Neural cell (in vitro differentiated cells): ENCODE data around the gene ITGA11. TPM values are rescaled to one million over a fixed set of nuclear protein-coding genes. Genes with fewer than 3 reads are reported as not detected.

Experiments used
- H2AFZ ChIP-seq: fragments of 200-600, 300-800 bp; sonication (generic), shearing (Covaris generic); 2 replicates; pipeline ENCODE4 v1.6.0; 2014; ENCODE audit warnings: low read depth, mild to moderate bottlenecking, antibody characterized with exemption, low read length, moderate library complexity
- H3F3A ChIP-seq: fragments of 200-600 bp; shearing (Covaris generic); 2 replicates; pipeline ENCODE4 v1.6.1; 2016; ENCODE audit warnings: mild to moderate bottlenecking, moderate library complexity, mixed read lengths, antibody characterized with exemption, low read length; ENCODE audit not compliant: insufficient read depth, poor library complexity, severe bottlenecking
- H3K27ac ChIP-seq: fragments of 200-600, 300-800 bp; sonication (generic), shearing (Covaris generic); 2 replicates; pipeline ENCODE4 v1.5.1; 2014; ENCODE audit warnings: mild to moderate bottlenecking, low read length, moderate library complexity
- H3K27me3 ChIP-seq: fragments of 300-800, 200-600 bp; sonication (generic), shearing (Covaris generic); 2 replicates; pipeline ENCODE4 v1.6.0; 2014; ENCODE audit warnings: mild to moderate bottlenecking, low read depth, low read length, moderate library complexity; ENCODE audit not compliant: insufficient read depth
- H3K36me3 ChIP-seq: fragments of 300-800, 200-600 bp; sonication (generic), shearing (Covaris generic); 2 replicates; pipeline ENCODE4 v1.5.1; 2014; ENCODE audit warnings: mild to moderate bottlenecking, antibody characterized with exemption, low read length, moderate library complexity; ENCODE audit not compliant: insufficient read depth
- H3K4me2 ChIP-seq: fragments of 300-800, 200-600 bp; sonication (generic), shearing (Covaris generic); 2 replicates; pipeline ENCODE4 v1.6.0; 2014; ENCODE audit warnings: mild to moderate bottlenecking, low read length
- H3K4me3 ChIP-seq: fragments of 300-800, 200-600 bp; sonication (generic), shearing (Covaris generic); 2 replicates; pipeline ENCODE4 v1.5.1; 2014; ENCODE audit warnings: mild to moderate bottlenecking, low read length, moderate library complexity
- H3K79me2 ChIP-seq: fragments of 200-600 bp; shearing (Covaris generic); replicated peaks from 2 replicates; pipeline ENCODE4 v1.6.0; 2014; ENCODE audit warnings: mild to moderate bottlenecking, low read length, moderate library complexity; ENCODE audit not compliant: insufficient read depth
- H3K9ac ChIP-seq: fragments of 300-800, 200-600 bp; sonication (generic), shearing (Covaris generic); 2 replicates; pipeline ENCODE4 v1.6.1; 2016; ENCODE audit warnings: mild to moderate bottlenecking, low read length, mixed read lengths
- H3K9me2 ChIP-seq: fragments of 200-600 bp; shearing (Covaris generic); 2 replicates; pipeline ENCODE4 v1.6.1; 2016; ENCODE audit warnings: mild to moderate bottlenecking, low read length, mixed read lengths; ENCODE audit not compliant: insufficient read depth
- H3K9me3 ChIP-seq: fragments of 200-600, 300-800 bp; sonication (generic), shearing (Covaris generic); 2 replicates; pipeline ENCODE4 v1.6.1; 2016; ENCODE audit warnings: mild to moderate bottlenecking, mixed run types, low read length, moderate library complexity, mixed read lengths
- H4K20me1 ChIP-seq: fragments of 200-600 bp; shearing (Covaris generic); 2 replicates; pipeline ENCODE4 v1.6.1; 2016; ENCODE audit warnings: mild to moderate bottlenecking, mixed run types; ENCODE audit not compliant: insufficient read depth
- EP300 ChIP-seq: fragments of 450-650 bp; conservative IDR thresholded peaks from 2 replicates; pipeline ENCODE4 v1.6.1; 2014; ENCODE audit warnings: antibody characterized with exemption, mild to moderate bottlenecking, moderate library complexity; ENCODE audit not compliant: poor library complexity, severe bottlenecking
- EZH2 ChIP-seq: fragments of 200-600, 300-800 bp; shearing (Covaris generic), sonication (generic); IDR thresholded peaks from 2 replicates; pipeline ENCODE4 v1.6.1; 2014; ENCODE audit warnings: antibody characterized with exemption, low read length, borderline replicate concordance, mild to moderate bottlenecking; ENCODE audit not compliant: insufficient read depth, poor library complexity, severe bottlenecking
- MXI1 ChIP-seq: fragments of 450-650 bp; conservative IDR thresholded peaks from 2 replicates; pipeline ENCODE4 v1.6.1; 2014; ENCODE audit warnings: antibody characterized with exemption, mild to moderate bottlenecking; ENCODE audit not compliant: poor library complexity, severe bottlenecking
- POLR2AphosphoS5 ChIP-seq: IDR thresholded peaks from 2 replicates; pipeline ENCODE4 v1.6.1; 2012
- RAD21 ChIP-seq: fragments of 450-650 bp; conservative IDR thresholded peaks from 2 replicates; pipeline ENCODE4 v1.6.1; 2014; ENCODE audit warnings: antibody characterized with exemption, mild to moderate bottlenecking, moderate library complexity
- REST ChIP-seq: IDR thresholded peaks from 2 replicates; pipeline ENCODE4 v1.6.1; 2012; ENCODE audit warnings: borderline replicate concordance
- SMC3 ChIP-seq: fragments of 450-650 bp; conservative IDR thresholded peaks from 2 replicates; pipeline ENCODE4 v1.6.1; 2014; ENCODE audit warnings: antibody characterized with exemption, mild to moderate bottlenecking, moderate library complexity; ENCODE audit not compliant: poor library complexity
- TAF1 ChIP-seq: IDR thresholded peaks from 2 replicates; pipeline ENCODE4 v1.6.1; 2012; ENCODE audit warnings: low read depth
- polyA plus RNA-seq: library from polyadenylated mRNA; depleted of rRNA; stranded (reverse); fragments of >200 nt; gene quantifications from 2 replicates; pipeline ENCODE4 v1.2.3, GENCODE V29; 2014
- TF ChIP-seq, protein P1 (sequence below): fragments of 450-650 bp; IDR thresholded peaks from 2 replicates; pipeline ENCODE4 v1.5.1; 2014; ENCODE audit warnings: antibody characterized with exemption, mild to moderate bottlenecking, moderate library complexity; ENCODE audit not compliant: poor library complexity, severe bottlenecking

Gene ITGA11
- polyA plus RNA-seq, 1 donor from 2014 or later, result not detected

DNA sequence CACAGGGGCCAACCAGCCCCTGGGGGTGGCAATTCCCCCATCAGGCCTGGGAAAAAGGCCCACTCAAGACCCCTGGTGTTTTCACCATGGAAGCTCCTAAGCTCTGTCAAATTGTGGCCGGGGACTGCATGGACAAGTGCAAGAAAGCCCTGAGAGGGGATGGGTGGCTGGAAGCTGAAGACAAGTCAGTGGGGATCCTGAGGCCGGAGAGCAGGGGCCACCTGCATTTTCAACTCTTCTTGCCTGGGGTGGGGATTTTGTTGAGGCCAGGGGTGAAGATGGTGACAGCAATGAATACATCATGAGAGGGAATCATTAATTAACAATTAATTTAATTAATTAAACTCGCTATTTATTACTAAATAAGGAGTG is 120.5 kb downstream of the ITGA11 start:
- H2AFZ ChIP-seq, result no peak overlapping the region
- H3K9ac ChIP-seq, result no peak overlapping the region
- no peak overlapping the region for H3K4me3 ChIP-seq
- no peaks in the 10 kb centered on the region for H3K9me3 ChIP-seq
- no peak overlapping the region for H3K27ac ChIP-seq
- H3K79me2 ChIP-seq, result no peaks in the 10 kb centered on the region
- no peaks in the 10 kb centered on the region for H3K36me3 ChIP-seq
- H3K4me2 ChIP-seq, result no peak overlapping the region
- H4K20me1 ChIP-seq, result no peaks in the 10 kb centered on the region
- H3F3A ChIP-seq, result no peaks in the 10 kb centered on the region
- no peaks in the 10 kb centered on the region for H3K9me2 ChIP-seq
- TF ChIP-seq RAD21 (no peak), TAF1 (no peak), MXI1 (no peak), POLR2AphosphoS5 (no peak), EP300 (no peak), REST (no peak), EZH2 (no peak), SMC3 (no peak)
- TF ChIP-seq, protein P1, sequence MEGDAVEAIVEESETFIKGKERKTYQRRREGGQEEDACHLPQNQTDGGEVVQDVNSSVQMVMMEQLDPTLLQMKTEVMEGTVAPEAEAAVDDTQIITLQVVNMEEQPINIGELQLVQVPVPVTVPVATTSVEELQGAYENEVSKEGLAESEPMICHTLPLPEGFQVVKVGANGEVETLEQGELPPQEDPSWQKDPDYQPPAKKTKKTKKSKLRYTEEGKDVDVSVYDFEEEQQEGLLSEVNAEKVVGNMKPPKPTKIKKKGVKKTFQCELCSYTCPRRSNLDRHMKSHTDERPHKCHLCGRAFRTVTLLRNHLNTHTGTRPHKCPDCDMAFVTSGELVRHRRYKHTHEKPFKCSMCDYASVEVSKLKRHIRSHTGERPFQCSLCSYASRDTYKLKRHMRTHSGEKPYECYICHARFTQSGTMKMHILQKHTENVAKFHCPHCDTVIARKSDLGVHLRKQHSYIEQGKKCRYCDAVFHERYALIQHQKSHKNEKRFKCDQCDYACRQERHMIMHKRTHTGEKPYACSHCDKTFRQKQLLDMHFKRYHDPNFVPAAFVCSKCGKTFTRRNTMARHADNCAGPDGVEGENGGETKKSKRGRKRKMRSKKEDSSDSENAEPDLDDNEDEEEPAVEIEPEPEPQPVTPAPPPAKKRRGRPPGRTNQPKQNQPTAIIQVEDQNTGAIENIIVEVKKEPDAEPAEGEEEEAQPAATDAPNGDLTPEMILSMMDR, result no peak
- H3K27me3 ChIP-seq, result no peaks in the 10 kb centered on the region

GRCh38 chr15:68310804-68311463 is 121.0 kb downstream of the ITGA11 start:
- no peaks in the 10 kb centered on the region for H3K27me3 ChIP-seq
- H3F3A ChIP-seq, result no peaks in the 10 kb centered on the region
- no peak overlapping the region for H3K9ac ChIP-seq
- H3K79me2 ChIP-seq, result no peaks in the 10 kb centered on the region
- H3K4me2 ChIP-seq, result no peak overlapping the region
- no peaks in the 10 kb centered on the region for H3K9me2 ChIP-seq
- no peak overlapping the region for H3K27ac ChIP-seq
- no peaks in the 10 kb centered on the region for H3K36me3 ChIP-seq
- no peaks in the 10 kb centered on the region for H4K20me1 ChIP-seq
- no peak overlapping the region for H2AFZ ChIP-seq
- no peak for TF ChIP-seq SMC3
- no peaks in the 10 kb centered on the region for H3K9me3 ChIP-seq
- H3K4me3 ChIP-seq, result no peak overlapping the region
